ENCODE results near the gene TMEM114. TPM values are rescaled to one million over a fixed set of nuclear protein-coding genes. Genes with fewer than 3 reads are reported as not detected.
A peak's percentile ranks its signal among the peaks of the same experiment; 100 is the strongest.

Gene TMEM114
- not detected in 2 replicates for total RNA-seq (2014; rRNA removed; shearing (Covaris generic))

- no peak for DNase-seq (ENCODE audit: low read depth)
These were observed at the start of gene TMEM114 for GRCh38 chr16:8589900-8590688. Gene TMEM114 (minus strand): TSS chr16:8590511. CDS start chr16:8589838, 673 bp downstream.

GRCh38 chr16:8639694-8640093 lies 49.4 kb upstream of the TMEM114 start:
- DNase-seq (ENCODE audit: low read depth) = no peak

GRCh38 chr16:8634991-8635736 lies 44.9 kb upstream of the TMEM114 start:
- DNase-seq (ENCODE audit: low read depth) = peak; percentile 21

GRCh38 chr16:8632675-8633182 lies 42.4 kb upstream of the TMEM114 start:
- DNase-seq (ENCODE audit: low read depth) = no peak

- no peak for DNase-seq (ENCODE audit: low read depth)
These were observed 41.6 kb upstream of the TMEM114 start for GRCh38 chr16:8631818-8632465.

- DNase-seq (ENCODE audit: low read depth) = no peak
These were observed 41.1 kb upstream of the TMEM114 start for GRCh38 chr16:8631373-8631772.

- DNase-seq (ENCODE audit: low read depth) = no peak
These were observed 40.1 kb upstream of the TMEM114 start for GRCh38 chr16:8630255-8630953.

- no peak for DNase-seq (ENCODE audit: low read depth)
These were observed 38.8 kb upstream of the TMEM114 start for GRCh38 chr16:8628981-8629725.

- DNase-seq (ENCODE audit: low read depth) = no peak
These were observed 37.1 kb upstream of the TMEM114 start for GRCh38 chr16:8627456-8627855.

GRCh38 chr16:8626946-8627345 lies 36.6 kb upstream of the TMEM114 start:
- no peak for DNase-seq (ENCODE audit: low read depth)

GRCh38 chr16:8625491-8626087 lies 35.3 kb upstream of the TMEM114 start:
- no peak for DNase-seq (ENCODE audit: low read depth)

- DNase-seq (ENCODE audit: low read depth) = peak; percentile 20
These were observed 33.3 kb upstream of the TMEM114 start for GRCh38 chr16:8623634-8624033.

- DNase-seq (ENCODE audit: low read depth) = no peak
These were observed 32.0 kb upstream of the TMEM114 start for GRCh38 chr16:8622315-8622656.

GRCh38 chr16:8621572-8622314 lies 31.4 kb upstream of the TMEM114 start, which contains the start of gene METTL22:
Gene METTL22 (plus strand): TSS chr16:8621698. CDS start chr16:8625666, 3,968 bp downstream.
- DNase-seq (ENCODE audit: low read depth) = peak; percentile 93

- DNase-seq (ENCODE audit: low read depth) = no peak
These were observed 30.9 kb upstream of the TMEM114 start for GRCh38 chr16:8621222-8621571.

- DNase-seq (ENCODE audit: low read depth) = no peak
These were observed 30.2 kb upstream of the TMEM114 start for GRCh38 chr16:8620535-8620934.

- DNase-seq (ENCODE audit: low read depth) = no peak
These were observed 29.5 kb upstream of the TMEM114 start for GRCh38 chr16:8619671-8620370.

- DNase-seq (ENCODE audit: low read depth) = no peak
These were observed 24.2 kb upstream of the TMEM114 start for GRCh38 chr16:8614435-8615029.

Data from Daoy (cell line).